ENCODE data around the gene CCDC141. TPM values are rescaled to one million over a fixed set of nuclear protein-coding genes. Genes with fewer than 3 reads are reported as not detected.

CCDC141 gene
- total RNA-seq, 1 donor from 2014 or later, result 1.4 TPM

- DNase-seq, result no peak
These were observed 141.1 kb downstream of the CCDC141 start for GRCh38 chr2:178908810-178909209.

DNA sequence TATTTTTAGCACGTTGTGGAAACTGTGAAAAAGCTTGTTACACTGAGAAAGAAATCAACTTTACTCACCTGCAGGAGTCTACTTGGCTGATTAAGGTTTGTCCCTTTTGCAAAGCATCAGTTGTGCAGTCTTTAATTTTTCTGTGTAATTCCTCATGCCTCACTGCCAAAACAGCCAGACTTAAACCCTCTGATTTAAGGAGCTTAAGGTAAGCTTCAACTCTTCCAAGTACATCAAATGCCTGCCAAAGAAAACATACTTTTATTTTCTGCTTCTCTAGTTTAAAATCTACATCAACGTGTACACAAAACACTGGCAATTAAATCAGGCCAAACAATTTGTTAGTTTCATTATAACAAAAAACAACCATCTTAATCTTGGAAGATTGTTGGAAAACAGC lies 144.7 kb downstream of the CCDC141 start:
- no peak for DNase-seq

GRCh38 chr2:178899656-178900055 lies 150.3 kb downstream of the CCDC141 start:
- no peak for DNase-seq

GRCh38 chr2:178895872-178896271 lies 154.1 kb downstream of the CCDC141 start:
- no peak for DNase-seq

DNA sequence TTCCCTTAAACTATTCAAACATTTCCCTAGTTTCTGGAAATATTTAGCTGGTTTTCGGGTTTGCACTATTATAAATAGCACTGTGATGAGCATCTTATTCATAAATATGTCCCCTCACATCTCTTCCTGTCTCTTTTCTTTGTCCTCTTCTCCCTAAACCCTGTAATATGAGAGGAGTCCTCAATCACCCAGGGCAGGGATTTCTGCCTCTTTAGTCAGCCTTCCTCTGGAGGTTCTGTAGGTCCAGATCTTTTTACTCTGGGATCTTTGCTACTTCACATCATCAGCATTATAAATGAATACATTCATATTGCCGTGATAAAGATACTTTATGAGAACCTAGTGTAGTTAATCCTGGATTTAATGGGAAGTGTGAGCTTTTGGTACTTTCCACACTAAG lies 154.8 kb downstream of the CCDC141 start:
- no peak for DNase-seq

DNA sequence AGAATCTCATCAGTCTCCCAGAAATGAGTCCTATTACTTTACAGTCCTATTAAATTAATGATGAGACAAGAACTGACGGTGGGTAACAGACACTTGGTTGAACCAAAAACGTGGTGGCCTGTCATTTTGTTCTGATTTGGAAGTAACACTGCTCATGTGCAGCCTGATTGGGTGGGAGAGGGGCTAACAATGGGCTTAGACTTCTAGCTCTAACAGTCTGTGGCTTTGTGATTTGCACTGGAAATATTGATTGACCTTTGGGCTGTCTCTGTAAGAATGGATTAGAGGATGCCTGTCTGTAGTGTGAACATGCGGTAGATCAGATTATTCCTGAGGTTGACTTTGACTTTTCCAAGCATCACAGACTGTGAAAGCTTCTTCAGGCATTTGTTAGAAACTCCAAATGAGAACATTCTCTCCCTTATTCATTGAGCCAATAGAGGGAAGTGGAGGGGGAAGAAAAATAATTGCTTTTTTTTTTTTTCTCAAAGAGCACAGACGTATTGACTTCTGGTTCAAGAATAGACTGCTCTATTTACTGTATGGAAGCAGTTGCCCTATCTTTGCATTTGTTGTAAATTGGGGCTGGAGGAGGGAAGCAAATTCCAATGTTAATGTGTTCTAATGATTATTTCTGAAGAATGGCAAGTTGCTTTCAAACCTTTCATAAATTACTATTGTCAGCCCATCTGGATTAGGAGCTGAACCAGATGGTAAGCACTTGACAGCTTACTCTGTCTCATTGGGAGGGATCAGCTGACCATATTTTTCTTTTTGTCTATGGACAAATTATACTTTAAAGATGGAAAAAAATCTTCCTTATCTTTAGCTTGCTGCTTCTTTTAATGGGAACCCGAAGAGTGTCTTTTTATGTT lies 156.9 kb downstream of the CCDC141 start:
- DNase-seq, result no peak

GRCh38 chr2:178891959-178892485 lies 157.9 kb downstream of the CCDC141 start:
- DNase-seq, result no peak

DNA sequence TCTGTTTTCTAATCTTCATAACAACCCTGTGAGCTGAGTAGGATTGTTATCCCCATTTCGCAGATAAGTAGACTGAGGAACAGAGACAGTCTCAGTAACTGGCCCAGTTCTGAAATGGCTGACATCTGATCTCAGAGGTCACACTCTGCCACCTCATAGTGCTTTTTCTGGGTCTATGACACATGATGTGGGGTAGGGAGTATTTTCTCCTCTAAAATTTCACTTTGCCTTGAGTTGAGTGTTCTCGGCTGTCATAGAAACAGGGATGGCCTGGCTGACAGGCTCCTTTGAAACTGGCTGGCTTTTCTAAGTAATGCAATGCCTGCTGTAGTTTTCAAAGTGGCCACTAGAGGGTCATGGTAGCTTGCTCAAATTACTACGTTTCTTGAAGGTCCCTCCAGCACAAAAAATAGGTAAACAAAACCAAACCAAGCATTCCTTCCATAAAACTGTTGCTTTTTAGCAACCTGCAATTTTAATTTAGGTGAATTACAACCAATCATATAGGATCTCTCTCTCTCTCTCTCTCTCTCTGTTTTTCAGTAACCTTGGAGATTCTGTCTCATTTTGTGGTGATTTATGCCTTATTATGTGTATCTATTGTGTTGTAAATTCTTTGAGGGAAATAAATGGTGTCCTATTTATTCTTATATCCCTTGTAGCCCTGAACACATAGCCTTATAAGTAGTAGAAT lies 158.5 kb downstream of the CCDC141 start:
- peak; percentile 4 for DNase-seq

GRCh38 chr2:178886006-178886405 lies 163.9 kb downstream of the CCDC141 start:
- no peak for DNase-seq

- no peak for DNase-seq
These were observed 165.5 kb downstream of the CCDC141 start for GRCh38 chr2:178884440-178884839.

- DNase-seq, result no peak
These were observed 167.1 kb downstream of the CCDC141 start for GRCh38 chr2:178882666-178883440.

- DNase-seq, result no peak
These were observed 168.9 kb downstream of the CCDC141 start for GRCh38 chr2:178881075-178881474.

DNA sequence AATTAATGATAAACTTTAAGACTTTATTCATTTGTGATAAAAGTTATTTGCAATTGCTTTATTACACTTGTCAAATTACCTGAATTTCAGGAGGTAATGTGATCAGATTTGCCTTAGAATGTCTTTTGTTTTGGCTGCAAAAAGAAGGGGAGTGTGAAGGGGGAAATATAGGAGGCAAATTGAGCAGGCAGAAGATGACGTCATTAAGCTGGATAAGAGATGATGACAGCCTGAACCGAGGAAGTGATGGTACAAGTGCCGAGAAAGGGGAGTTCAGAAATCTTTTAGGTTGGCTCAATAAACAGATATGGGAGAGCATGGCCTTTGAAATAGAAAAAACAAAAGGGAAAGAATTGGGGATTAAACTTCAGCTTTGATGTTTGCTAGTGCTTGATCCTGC lies 169.7 kb downstream of the CCDC141 start:
- no peak for DNase-seq

DNA sequence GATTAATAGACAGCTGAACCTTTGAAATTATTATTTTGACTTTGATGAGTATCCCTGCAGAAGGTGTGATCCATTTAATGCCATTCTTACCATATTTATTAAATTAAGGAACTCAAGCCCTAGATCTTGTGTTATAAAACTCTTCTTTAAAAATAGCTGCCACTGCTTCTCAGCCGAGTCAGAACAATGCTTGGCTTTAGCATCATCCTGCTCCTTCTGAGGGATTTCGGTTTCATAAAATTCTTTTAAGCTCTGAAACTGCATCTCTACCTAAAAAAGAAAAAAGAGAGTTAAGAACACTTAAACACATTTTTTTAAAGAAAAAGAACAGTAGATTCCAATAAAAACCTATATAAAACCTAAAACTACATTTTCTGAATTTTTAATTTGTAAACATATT lies 172.1 kb downstream of the CCDC141 start:
- no peak for DNase-seq

DNA sequence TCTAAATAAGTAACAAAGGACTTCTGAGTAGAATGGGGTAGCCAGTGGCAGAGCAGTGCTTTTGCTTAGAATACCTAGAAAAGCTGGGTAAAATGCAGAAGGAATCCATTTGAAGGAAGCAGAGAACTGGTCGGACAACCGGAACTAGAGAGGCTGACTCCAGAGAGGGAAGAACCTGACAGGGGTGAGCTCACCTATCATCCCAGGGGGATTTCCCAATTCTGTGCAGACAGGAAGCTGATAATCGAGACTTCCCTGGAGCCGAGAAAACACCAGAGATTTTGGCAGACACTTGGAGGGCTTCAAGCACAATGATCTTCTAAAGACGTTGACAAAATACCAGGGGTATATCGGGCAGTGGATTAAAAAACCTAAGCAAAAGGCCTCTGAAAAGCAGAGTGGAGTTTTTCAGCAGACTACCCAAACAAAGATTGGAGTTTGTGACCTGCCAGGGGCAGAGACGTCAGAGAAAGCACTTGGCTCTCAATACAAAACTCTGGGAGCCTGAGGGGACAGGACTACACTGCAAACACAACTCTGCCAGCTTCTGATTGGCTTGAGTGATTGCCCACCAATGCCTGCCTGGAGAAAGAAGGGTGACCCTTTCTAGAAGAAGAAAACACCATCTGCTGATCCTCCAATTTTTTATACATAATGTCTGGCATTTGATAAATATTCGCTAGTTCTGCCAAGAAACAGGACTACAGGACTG lies 175.3 kb downstream of the CCDC141 start:
- no peak for DNase-seq

- no peak for DNase-seq
These were observed 176.0 kb downstream of the CCDC141 start for GRCh38 chr2:178873912-178874311.

DNA sequence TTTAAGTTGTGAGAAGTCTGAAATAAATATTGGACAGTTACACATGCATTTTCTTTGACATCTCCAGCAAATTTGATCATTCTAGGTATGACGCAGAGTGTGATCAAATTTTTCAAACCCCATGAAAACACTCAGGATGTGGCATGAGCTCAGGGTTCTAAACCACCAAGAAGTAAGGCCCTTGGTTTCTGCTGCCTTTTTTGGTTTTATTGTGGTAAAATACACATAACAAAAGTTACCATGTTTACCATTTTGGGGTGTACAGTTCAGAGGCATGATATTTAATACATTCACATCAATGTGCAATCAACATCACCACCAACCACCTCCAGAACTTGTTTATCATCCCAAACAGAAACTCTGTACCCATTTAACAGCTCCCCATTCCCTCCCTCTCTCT lies 178.4 kb downstream of the CCDC141 start:
- no peak for DNase-seq

DNA sequence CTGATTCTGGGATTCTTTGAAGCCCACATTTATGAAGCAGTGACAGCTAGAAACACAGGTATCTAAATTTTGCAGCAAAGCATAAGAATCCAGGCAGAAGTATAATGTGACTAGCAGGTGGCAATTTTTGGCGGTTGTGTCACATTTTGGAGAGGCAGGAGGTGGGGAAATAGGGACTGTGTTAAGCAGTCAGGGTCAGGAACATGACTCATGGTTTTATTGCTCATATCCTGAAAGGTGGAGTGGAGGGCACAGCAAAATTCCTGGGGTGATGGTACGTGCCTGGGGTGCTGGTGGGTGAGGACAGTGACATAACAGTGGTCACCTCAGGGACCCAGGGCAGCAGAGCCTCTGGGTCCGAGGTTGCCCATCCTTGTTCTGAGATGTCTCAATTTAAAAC lies 179.2 kb downstream of the CCDC141 start:
- DNase-seq, result no peak

DNA sequence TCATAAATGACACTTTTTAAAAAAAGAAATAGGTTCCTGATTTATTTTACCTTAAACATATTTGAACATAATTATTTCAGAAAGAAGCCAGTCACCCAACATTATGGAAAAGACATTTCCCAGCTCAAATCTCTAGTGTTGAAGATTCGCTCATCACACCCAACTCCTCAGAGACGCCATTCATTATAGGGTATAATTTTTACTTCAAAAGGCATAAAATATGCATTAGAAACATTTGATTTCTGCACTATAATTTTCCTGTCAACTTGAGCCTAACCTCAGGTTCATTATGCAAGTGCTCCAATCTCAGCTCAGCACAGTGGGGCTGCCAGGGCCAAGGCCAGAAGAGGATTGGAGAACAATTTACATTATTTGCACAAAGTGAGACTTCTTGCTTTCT lies 183.9 kb downstream of the CCDC141 start:
- DNase-seq, result no peak

DNA sequence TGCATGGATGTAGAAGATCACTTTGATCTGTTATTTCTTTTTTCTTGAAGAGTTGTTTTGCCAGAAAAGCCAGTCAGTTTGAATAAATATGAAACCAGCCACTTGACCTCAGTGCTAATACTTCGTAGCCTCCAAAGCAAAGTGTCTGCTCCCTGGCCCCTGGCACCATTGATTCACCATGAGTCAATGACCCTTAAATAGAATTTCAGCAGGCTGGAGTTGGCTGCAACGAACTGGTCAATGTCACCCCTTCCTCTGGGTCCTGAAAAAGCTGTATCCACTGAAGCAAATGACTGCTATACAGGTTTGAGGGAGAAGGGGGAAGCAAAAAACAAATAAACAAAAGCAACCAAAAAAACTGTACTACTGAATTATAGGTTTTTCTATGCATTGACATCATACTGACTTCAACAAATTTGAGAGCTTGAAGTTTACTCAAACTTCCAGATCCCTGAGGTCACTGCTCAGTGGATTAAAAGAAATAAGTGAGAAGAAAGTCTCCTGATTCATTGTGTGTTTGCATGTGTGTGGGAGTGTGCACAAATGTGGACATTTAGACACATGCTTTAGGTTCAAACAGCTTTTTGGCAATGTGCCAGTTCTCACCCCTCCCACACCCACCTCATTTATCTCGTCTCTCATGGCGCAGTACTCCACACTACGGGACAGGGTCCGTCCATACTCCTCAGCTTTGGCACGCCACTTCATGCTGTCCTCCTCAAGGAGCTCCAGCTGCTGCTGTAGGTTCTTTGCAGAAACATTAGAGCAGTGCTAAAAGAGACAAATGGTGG lies 184.6 kb downstream of the CCDC141 start:
- no peak for DNase-seq
